Measurements from ENCODE around the gene TNFRSF19.

The TNFRSF19 gene

GRCh38 chr13:23709536-23709935 is 139.3 kb downstream of the TNFRSF19 start:
- Histone ChIP-seq H3K9ac (ENCODE audit: low read length) (no peak overlapping the region), H3K4me1 (ENCODE audit: low read length) (no peaks in the 10 kb centered on the region), H3K4me3 (ENCODE audit: low read length) (no peak overlapping the region), H2AFZ (ENCODE audit: low read length) (no peak overlapping the region), H3K9me2 (replicated peaks; ENCODE audit: insufficient read depth, low read length) (no peaks in the 10 kb centered on the region), H3K27me3 (replicated peaks; ENCODE audit: insufficient read depth, low read length) (no peaks in the 10 kb centered on the region), H3K27ac (ENCODE audit: low read length) (no peak overlapping the region), H3K4me2 (ENCODE audit: low read depth, low read length) (no peak overlapping the region), H3K36me3 (replicated peaks; ENCODE audit: insufficient read depth, low read length) (no peaks in the 10 kb centered on the region), H4K20me1 (ENCODE audit: insufficient read depth, low read length) (no peaks in the 10 kb centered on the region), H3K9me3 (replicated peaks; ENCODE audit: insufficient read depth, low read length) (no peaks in the 10 kb centered on the region), H3F3A (ENCODE audit: insufficient read depth, low read length) (no peaks in the 10 kb centered on the region), H3K79me2 (ENCODE audit: low read length) (no peaks in the 10 kb centered on the region)
- TF ChIP-seq EZH2phosphoT487 (IDR thresholded peaks at IDR 0.05; ENCODE audit: low read length) (no peak), CTCF (IDR thresholded peaks at IDR 0.05; ENCODE audit: low read length) (no peak), EZH2 (optimal IDR thresholded peaks at IDR 0.05; ENCODE audit: low read depth, low read length) (no peak)
- no peak for DNase-seq

DNA sequence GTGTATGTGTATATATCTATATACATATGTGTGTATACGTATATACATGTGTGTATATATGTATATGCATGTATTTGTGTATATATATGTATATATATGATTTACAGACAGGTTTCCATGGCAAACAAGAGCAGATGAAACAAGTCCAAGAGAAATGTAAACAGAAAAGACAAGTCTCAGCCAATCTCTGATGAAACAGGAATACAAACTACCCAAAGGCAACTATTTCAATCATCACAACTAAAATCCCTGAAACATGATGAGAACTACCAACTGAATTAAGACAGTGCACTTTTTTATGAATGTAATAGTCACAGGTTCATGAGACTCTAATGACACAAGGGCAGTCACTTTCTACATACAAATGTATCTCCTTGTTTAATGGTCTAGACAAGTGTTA is 140.2 kb downstream of the TNFRSF19 start:
- Histone ChIP-seq H2AFZ (ENCODE audit: low read length) (no peak overlapping the region), H4K20me1 (ENCODE audit: insufficient read depth, low read length) (no peaks in the 10 kb centered on the region), H3K27ac (ENCODE audit: low read length) (no peak overlapping the region), H3K4me1 (ENCODE audit: low read length) (no peaks in the 10 kb centered on the region), H3K79me2 (ENCODE audit: low read length) (no peaks in the 10 kb centered on the region), H3K9ac (ENCODE audit: low read length) (no peak overlapping the region), H3K27me3 (replicated peaks; ENCODE audit: insufficient read depth, low read length) (no peaks in the 10 kb centered on the region), H3K9me2 (replicated peaks; ENCODE audit: insufficient read depth, low read length) (no peaks in the 10 kb centered on the region), H3K36me3 (replicated peaks; ENCODE audit: insufficient read depth, low read length) (no peaks in the 10 kb centered on the region), H3K4me3 (ENCODE audit: low read length) (no peak overlapping the region), H3K9me3 (replicated peaks; ENCODE audit: insufficient read depth, low read length) (no peaks in the 10 kb centered on the region), H3K4me2 (ENCODE audit: low read depth, low read length) (no peak overlapping the region), H3F3A (ENCODE audit: insufficient read depth, low read length) (no peaks in the 10 kb centered on the region)
- TF ChIP-seq CTCF (IDR thresholded peaks at IDR 0.05; ENCODE audit: low read length), result no peak
- no peak for TF ChIP-seq EZH2 (optimal IDR thresholded peaks at IDR 0.05; ENCODE audit: low read depth, low read length)
- no peak for TF ChIP-seq EZH2phosphoT487 (IDR thresholded peaks at IDR 0.05; ENCODE audit: low read length)
- DNase-seq, result no peak

- Histone ChIP-seq H3K27ac (ENCODE audit: low read length) (no peak overlapping the region), H3K36me3 (replicated peaks; ENCODE audit: insufficient read depth, low read length) (no peaks in the 10 kb centered on the region), H3K4me1 (ENCODE audit: low read length) (no peaks in the 10 kb centered on the region), H3F3A (ENCODE audit: insufficient read depth, low read length) (no peaks in the 10 kb centered on the region), H3K79me2 (ENCODE audit: low read length) (no peaks in the 10 kb centered on the region), H3K9me3 (replicated peaks; ENCODE audit: insufficient read depth, low read length) (no peaks in the 10 kb centered on the region), H4K20me1 (ENCODE audit: insufficient read depth, low read length) (no peaks in the 10 kb centered on the region), H3K27me3 (replicated peaks; ENCODE audit: insufficient read depth, low read length) (no peaks in the 10 kb centered on the region), H3K4me3 (ENCODE audit: low read length) (no peak overlapping the region), H2AFZ (ENCODE audit: low read length) (no peak overlapping the region), H3K9ac (ENCODE audit: low read length) (no peak overlapping the region), H3K4me2 (ENCODE audit: low read depth, low read length) (no peak overlapping the region), H3K9me2 (replicated peaks; ENCODE audit: insufficient read depth, low read length) (no peaks in the 10 kb centered on the region)
- DNase-seq, result no peak
- TF ChIP-seq EZH2phosphoT487 (IDR thresholded peaks at IDR 0.05; ENCODE audit: low read length), result no peak
- TF ChIP-seq CTCF (IDR thresholded peaks at IDR 0.05; ENCODE audit: low read length), result no peak
- TF ChIP-seq EZH2 (optimal IDR thresholded peaks at IDR 0.05; ENCODE audit: low read depth, low read length), result no peak
Measured at GRCh38 chr13:23711355-23711754, 141.1 kb downstream of the TNFRSF19 start.

All from MM.1S (cell line).